Tibial nerve (tissue), 4 donors: ENCODE measurements around the gene LENEP. TPM values are rescaled to one million over a fixed set of nuclear protein-coding genes. Genes with fewer than 3 reads are reported as not detected.

ENCODE experiments used
- DNase-seq, 2 donors: peaks; one replicate each; pipeline ENCODE4 v3.0.0-alpha.2; 2019; ENCODE audit warnings: low spot score in 2 of 2
- H3K27ac ChIP-seq, 4 donors: fragments of 200-600 bp; sonication (generic) in 3 of 4; one replicate each; pipeline ENCODE4 v1.5.1; 2017 to 2019; ENCODE audit warnings: mild to moderate bottlenecking in 1 of 4
- H3K27me3 ChIP-seq, 2 donors: fragments of 200-600 bp; sonication (generic) in 1 of 2; one replicate each; pipeline versions ENCODE4 v1.5.1 to v1.6.0; 2017 to 2019
- H3K36me3 ChIP-seq, 3 donors: fragments of 200-600 bp; sonication (generic); one replicate each; pipeline ENCODE4 v1.5.1; 2018 to 2019
- H3K4me1 ChIP-seq, 4 donors: fragments of 200-600 bp; sonication (generic) in 3 of 4; one replicate each; pipeline ENCODE4 v1.5.1; 2017 to 2019
- H3K4me3 ChIP-seq, 4 donors: fragments of 200-600 bp; sonication (generic) in 3 of 4; one replicate each; pipeline ENCODE4 v1.5.1; 2017 to 2019; ENCODE audit warnings: mild to moderate bottlenecking in 1 of 4, moderate library complexity in 1 of 4
- H3K9me3 ChIP-seq, 4 donors: fragments of 200-600 bp; sonication (generic) in 3 of 4; one replicate each; pipeline ENCODE4 v1.5.1; 2017 to 2019
- CTCF ChIP-seq, 5 experiments: fragments of 200-600 bp in 3 of 5; fragments of 450-650 bp in 2 of 5; sonication (generic) in 3 of 5; IDR thresholded peaks; one replicate each; pipeline ENCODE4 v1.5.1; 2016 to 2019; ENCODE audit warnings: antibody characterized with exemption in 5 of 5, mild to moderate bottlenecking in 3 of 5, moderate library complexity in 2 of 5
- EP300 ChIP-seq, 2 donors: sonication (generic); formaldehyde crosslinking; IDR thresholded peaks; one replicate each; pipeline ENCODE4 v1.6.1; 2017; ENCODE audit warnings: antibody characterized with exemption in 2 of 2, mild to moderate bottlenecking in 1 of 2
- POLR2A ChIP-seq, 2 donors: fragments of 450-650 bp; IDR thresholded peaks; one replicate each; pipeline ENCODE4 v1.6.1; 2017; ENCODE audit warnings: antibody characterized with exemption in 2 of 2, mild to moderate bottlenecking in 2 of 2, moderate library complexity in 2 of 2
- WGBS, 2 donors: methylation state at CpG; one replicate each; pipeline ENCODE4 v1.1.5; 2018; 5-methylcytosine and 5-hydroxymethylcytosine counted together
- total RNA-seq, 4 donors: library from RNA; depleted of rRNA; stranded (reverse); fragments of >200 nt; gene quantifications; one replicate each; pipeline ENCODE4 v1.1.0, GENCODE V29; 2016

LENEP gene
- total RNA-seq, 4 donors from 2014 or later = 1.5 TPM; not detected in 3

- H3K27me3 ChIP-seq = no peaks in the 10 kb centered on the region
- peak overlapping the region in 2 of 4 donors; percentile 97 to 99 for H3K27ac ChIP-seq
- TF ChIP-seq CTCF (IDR thresholded peaks at IDR 0.05) (no peak), POLR2A (IDR thresholded peaks at IDR 0.05) (no peak), EP300 (IDR thresholded peaks at IDR 0.05) (no peak)
- peaks cover 0 to 50% (median 24%) of the 10 kb centered on the region in 4 donors for H3K4me1 ChIP-seq
- DNase-seq = no peak
- WGBS, 2 donors = 67 to 71% methylated on average over 11 of the region's 11 CpGs
- no peaks in the 10 kb centered on the region for H3K9me3 ChIP-seq
- peaks cover 0 to 28% (median 0%) of the 10 kb centered on the region in 3 donors for H3K36me3 ChIP-seq
- no peak overlapping the region for H3K4me3 ChIP-seq
Observed at GRCh38 chr1:155019377-155020245, 26.2 kb downstream of the LENEP start.

GRCh38 chr1:155022136-155022926, 28.9 kb downstream of the LENEP start:
- DNase-seq = no peak
- Histone ChIP-seq H3K4me3 (no peak overlapping the region), H3K27ac (no peak overlapping the region), H3K9me3 (no peaks in the 10 kb centered on the region), H3K36me3 (peaks cover 0 to 7% (median 0%) of the 10 kb centered on the region in 3 donors), H3K27me3 (no peaks in the 10 kb centered on the region), H3K4me1 (peaks cover 0 to 35% (median 14%) of the 10 kb centered on the region in 4 donors)
- TF ChIP-seq EP300 (IDR thresholded peaks at IDR 0.05) = no peak
- no peak for TF ChIP-seq POLR2A (IDR thresholded peaks at IDR 0.05)
- no peak for TF ChIP-seq CTCF (IDR thresholded peaks at IDR 0.05)
- 83 to 85% methylated on average over 8 of the region's 8 CpGs for WGBS, 2 donors

GRCh38 chr1:155022927-155023236, 29.5 kb downstream of the LENEP start:
- H3K4me1 ChIP-seq = peaks cover 0 to 30% (median 10%) of the 10 kb centered on the region in 4 donors
- no peaks in the 10 kb centered on the region for H3K27me3 ChIP-seq
- H3K27ac ChIP-seq = no peak overlapping the region
- DNase-seq = no peak
- H3K9me3 ChIP-seq = no peaks in the 10 kb centered on the region
- no peak overlapping the region for H3K4me3 ChIP-seq
- TF ChIP-seq EP300 (IDR thresholded peaks at IDR 0.05) (no peak), CTCF (IDR thresholded peaks at IDR 0.05) (no peak), POLR2A (IDR thresholded peaks at IDR 0.05) (no peak)
- peaks cover 0 to 7% (median 0%) of the 10 kb centered on the region in 3 donors for H3K36me3 ChIP-seq
- 64 to 67% methylated on average over 4 of the region's 4 CpGs for WGBS, 2 donors

GRCh38 chr1:155023627-155024026, 30.2 kb downstream of the LENEP start:
- WGBS, 2 donors = 80 to 86% methylated on average over 5 of the region's 5 CpGs
- peaks cover 0 to 7% (median 0%) of the 10 kb centered on the region in 3 donors for H3K36me3 ChIP-seq
- H3K4me3 ChIP-seq = no peak overlapping the region
- TF ChIP-seq EP300 (IDR thresholded peaks at IDR 0.05) (no peak), POLR2A (IDR thresholded peaks at IDR 0.05) (no peak), CTCF (IDR thresholded peaks at IDR 0.05) (no peak)
- no peaks in the 10 kb centered on the region for H3K27me3 ChIP-seq
- no peaks in the 10 kb centered on the region for H3K9me3 ChIP-seq
- no peak for DNase-seq
- no peak overlapping the region for H3K27ac ChIP-seq
- peaks cover 0 to 23% (median 3%) of the 10 kb centered on the region in 4 donors for H3K4me1 ChIP-seq

- no peaks in the 10 kb centered on the region for H3K27me3 ChIP-seq
- no peak overlapping the region for H3K4me3 ChIP-seq
- H3K27ac ChIP-seq = no peak overlapping the region
- H3K4me1 ChIP-seq = peaks cover 0 to 16% (median 0%) of the 10 kb centered on the region in 4 donors
- WGBS, 2 donors = 87 to 88% methylated on average over 9 of the region's 9 CpGs
- H3K9me3 ChIP-seq = no peaks in the 10 kb centered on the region
- no peak for DNase-seq
- no peak for TF ChIP-seq CTCF (IDR thresholded peaks at IDR 0.05)
- no peak for TF ChIP-seq EP300 (IDR thresholded peaks at IDR 0.05)
- no peak for TF ChIP-seq POLR2A (IDR thresholded peaks at IDR 0.05)
- peaks cover 0 to 7% (median 0%) of the 10 kb centered on the region in 3 donors for H3K36me3 ChIP-seq
Observed at GRCh38 chr1:155024315-155024714, 30.9 kb downstream of the LENEP start.
